Spinal cord (tissue), 10 donors: ENCODE data around the gene FAM25G. TPM values are rescaled to one million over a fixed set of nuclear protein-coding genes. Genes with fewer than 3 reads are reported as not detected.
"Not testable (repeated sequence)": the region's sequence is repeated elsewhere in the genome, so short reads cannot be mapped to it uniquely, and the experiment has no call there.

Experiments
- DNase-seq, 6 donors: peaks; one replicate each; pipeline versions ENCODE4 v3.0.0 to v3.0.0-alpha.2; 2013 to 2015; ENCODE audit warnings: low spot score in 6 of 6, low read depth in 4 of 6
- H3K27ac ChIP-seq: one replicate; pipeline ENCODE4 v1.5.1; 2013; ENCODE audit warnings: low read depth, low read length, control low read depth
- H3K27me3 ChIP-seq: one replicate; pipeline ENCODE4 v1.6.1; 2013; ENCODE audit warnings: low read length; ENCODE audit not compliant: control insufficient read depth, insufficient read depth
- H3K36me3 ChIP-seq: one replicate; pipeline ENCODE4 v1.6.1; 2013; ENCODE audit warnings: low read length; ENCODE audit not compliant: control insufficient read depth, insufficient read depth
- H3K4me1 ChIP-seq: one replicate; pipeline ENCODE4 v1.6.1; 2013; ENCODE audit warnings: low read length; ENCODE audit not compliant: control insufficient read depth, insufficient read depth
- H3K4me3 ChIP-seq: one replicate; pipeline ENCODE4 v1.5.1; 2013; ENCODE audit warnings: low read depth, low read length, control low read depth
- H3K9me3 ChIP-seq: one replicate; pipeline ENCODE4 v1.6.1; 2013; ENCODE audit warnings: low read length; ENCODE audit not compliant: control insufficient read depth, insufficient read depth
- WGBS: methylation state at CpG from one replicate; pipeline ENCODE4 v1.1.5; 2013; ENCODE audit warnings: missing lambda C conversion rate; ENCODE audit not compliant: insufficient coverage; 5-methylcytosine and 5-hydroxymethylcytosine counted together
- polyA plus RNA-seq, 2 donors: library from polyadenylated mRNA; unstranded; fragments of 120-200 nt; gene quantifications; one replicate each; pipeline ENCODE4 v1.2.1, GENCODE V29; 2013; ENCODE audit not compliant: insufficient read length in 2 of 2
- total RNA-seq, 2 donors: library from RNA; depleted of rRNA in 1 of 2; stranded (reverse); fragments of 120-200 nt in 1 of 2; fragments of >200 nt in 1 of 2; gene quantifications; one replicate each; pipeline versions ENCODE4 v1.2.3 to v1.2.4, GENCODE V29; 2013 to 2014
- donor health status: healthy.

The FAM25G gene
- total and polyA plus RNA-seq, 4 donors = not detected

DNA sequence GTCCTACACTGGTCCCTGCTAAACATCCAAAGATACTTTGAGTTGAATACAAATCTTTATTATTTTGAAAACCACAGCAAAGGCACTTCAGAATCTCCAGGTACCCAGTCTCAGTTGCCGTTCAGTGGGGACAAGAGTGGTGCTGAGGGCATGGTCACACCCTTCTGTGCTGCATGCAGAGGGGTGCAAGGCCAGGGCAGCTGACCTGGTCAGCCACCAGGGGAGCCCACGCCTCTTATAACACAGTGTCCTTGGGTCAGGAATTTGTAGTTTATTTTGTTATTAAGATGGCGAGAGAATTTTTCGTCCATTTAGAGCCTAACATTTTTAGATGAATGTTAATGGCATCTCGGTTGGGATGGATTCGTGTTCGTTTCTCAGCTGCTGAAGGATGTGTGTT is 23.5 kb downstream of the FAM25G start:
- H3K36me3 ChIP-seq, H3K27me3 ChIP-seq, H3K27ac ChIP-seq, DNase-seq, H3K4me3 ChIP-seq, H3K9me3 ChIP-seq, H3K4me1 ChIP-seq: not testable (repeated sequence)
- WGBS = no CpG with 5 or more reads among the region's 7 CpGs

GRCh38 chr10:47467458-47467857 is 24.0 kb downstream of the FAM25G start:
- not testable (repeated sequence) for H3K9me3 ChIP-seq, DNase-seq, H3K27ac ChIP-seq, H3K36me3 ChIP-seq, H3K27me3 ChIP-seq, H3K4me3 ChIP-seq, H3K4me1 ChIP-seq
- WGBS = no CpG with 5 or more reads among the region's 5 CpGs

- not testable (repeated sequence) for DNase-seq, H3K27ac ChIP-seq, H3K4me1 ChIP-seq, H3K4me3 ChIP-seq, H3K27me3 ChIP-seq, H3K36me3 ChIP-seq, H3K9me3 ChIP-seq
- 82% methylated on average over 5 of the region's 14 CpGs for WGBS
Measured at GRCh38 chr10:47465216-47465917, 26.1 kb downstream of the FAM25G start.

GRCh38 chr10:47462577-47463358 is 28.7 kb downstream of the FAM25G start:
- H3K4me3 ChIP-seq, DNase-seq, H3K27ac ChIP-seq, H3K4me1 ChIP-seq, H3K27me3 ChIP-seq, H3K36me3 ChIP-seq, H3K9me3 ChIP-seq: not testable (repeated sequence)
- WGBS = no CpG with 5 or more reads among the region's 9 CpGs

GRCh38 chr10:47461261-47461687 is 30.2 kb downstream of the FAM25G start:
- not testable (repeated sequence) for H3K27me3 ChIP-seq, H3K36me3 ChIP-seq, H3K4me3 ChIP-seq, H3K27ac ChIP-seq, H3K9me3 ChIP-seq
- peaks cover 15% of the 10 kb centered on the region for H3K4me1 ChIP-seq
- peak in 3 of 6 donors; percentile 15 to 65 (median 57) for DNase-seq
- WGBS = 2% methylated on average over 6 of the region's 37 CpGs

GRCh38 chr10:47458466-47459154 is 32.9 kb downstream of the FAM25G start:
- DNase-seq = no peak
- 88% methylated on average over 1 of the region's 4 CpGs for WGBS
- no peak overlapping the region for H3K27ac ChIP-seq
- H3K9me3 ChIP-seq = no peaks in the 10 kb centered on the region
- no peak overlapping the region for H3K4me3 ChIP-seq
- H3K27me3 ChIP-seq = no peaks in the 10 kb centered on the region
- H3K4me1 ChIP-seq = peaks cover 24% of the 10 kb centered on the region
- no peaks in the 10 kb centered on the region for H3K36me3 ChIP-seq

DNA sequence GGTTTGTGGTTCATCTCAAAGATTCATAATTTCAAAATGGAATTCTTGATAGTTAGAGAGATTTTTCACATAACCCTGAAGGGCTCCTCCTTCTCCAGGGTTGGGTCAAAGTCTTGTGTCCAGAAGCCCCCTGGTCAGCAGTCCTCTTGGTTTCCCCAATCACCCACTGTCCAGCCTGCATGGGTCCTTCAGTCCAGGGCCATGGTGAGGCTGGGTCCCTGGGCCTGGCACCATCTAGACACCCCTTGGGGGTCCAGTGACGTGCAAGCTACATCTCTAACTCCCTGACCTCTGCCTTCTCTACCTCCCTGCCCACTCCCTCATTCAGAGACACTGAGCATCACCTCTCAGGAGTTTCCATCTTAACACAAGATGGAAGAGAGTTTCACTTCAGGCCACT is 33.7 kb downstream of the FAM25G start:
- DNase-seq = no peak
- H3K36me3 ChIP-seq = no peaks in the 10 kb centered on the region
- 88% methylated on average over 1 of the region's 1 CpG for WGBS

DNA sequence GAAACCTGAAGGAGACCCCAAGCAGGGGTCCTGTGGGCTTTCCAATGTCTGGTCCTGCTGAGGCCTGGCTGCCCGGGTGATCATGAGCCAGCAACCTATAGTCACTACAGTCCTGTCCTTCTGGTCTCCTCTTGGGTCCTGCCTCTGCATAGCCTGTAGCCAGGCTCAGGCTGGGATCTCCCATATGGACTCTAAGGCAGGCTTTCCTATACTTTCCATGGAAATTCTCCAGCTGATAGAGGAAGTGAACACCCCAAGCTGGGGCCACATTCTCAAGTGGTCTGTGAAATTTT is 34.0 kb downstream of the FAM25G start:
- DNase-seq = no peak
- Histone ChIP-seq H3K4me3 (no peak overlapping the region), H3K36me3 (no peaks in the 10 kb centered on the region), H3K9me3 (no peaks in the 10 kb centered on the region), H3K4me1 (peaks cover 27% of the 10 kb centered on the region), H3K27ac (no peak overlapping the region), H3K27me3 (no peaks in the 10 kb centered on the region)
- 92% methylated on average over 1 of the region's 1 CpG for WGBS

More for the DNA sequence above, 33.7 kb downstream of the FAM25G start:
- no peak overlapping the region for H3K27ac ChIP-seq
- H3K27me3 ChIP-seq = no peaks in the 10 kb centered on the region
- H3K4me3 ChIP-seq = no peak overlapping the region
- peaks cover 26% of the 10 kb centered on the region for H3K4me1 ChIP-seq
- no peaks in the 10 kb centered on the region for H3K9me3 ChIP-seq

GRCh38 chr10:47456794-47457527 is 34.5 kb downstream of the FAM25G start:
- Histone ChIP-seq H3K4me1 (peaks cover 27% of the 10 kb centered on the region), H3K27me3 (no peaks in the 10 kb centered on the region), H3K36me3 (no peaks in the 10 kb centered on the region), H3K4me3 (no peak overlapping the region), H3K9me3 (no peaks in the 10 kb centered on the region), H3K27ac (no peak overlapping the region)
- 79% methylated on average over 6 of the region's 6 CpGs for WGBS
- DNase-seq = no peak
